HG03066 (cell line): ENCODE results near the gene MYLIP.

Experiments
- ATAC-seq: cut with Tn5 transposase; IDR thresholded peaks from one replicate; pipeline ENCODE4 v1.9.1; 2021; ENCODE audit warnings: low read depth; ENCODE audit not compliant: unreplicated experiment

MYLIP gene

GRCh38 chr6:16136621-16137450, 8.0 kb downstream of the MYLIP start:
- no peak for ATAC-seq

DNA sequence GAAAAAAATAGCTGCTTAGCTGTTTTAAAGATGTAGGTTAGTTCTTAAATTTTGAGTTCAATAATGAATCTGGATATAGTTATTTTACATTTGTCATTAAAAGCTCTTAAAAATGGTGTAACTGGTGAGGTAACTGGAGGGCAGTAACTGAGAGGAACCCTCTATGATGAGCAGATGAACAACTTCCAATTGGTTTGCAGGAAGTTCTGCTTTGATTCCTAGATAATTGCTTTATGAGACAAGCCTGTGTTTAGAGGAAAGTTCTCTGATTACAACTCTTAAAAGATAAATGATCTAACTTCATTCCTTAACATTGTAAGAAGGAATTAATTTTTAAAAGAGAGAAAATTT, 8.5 kb downstream of the MYLIP start:
- ATAC-seq: no peak

DNA sequence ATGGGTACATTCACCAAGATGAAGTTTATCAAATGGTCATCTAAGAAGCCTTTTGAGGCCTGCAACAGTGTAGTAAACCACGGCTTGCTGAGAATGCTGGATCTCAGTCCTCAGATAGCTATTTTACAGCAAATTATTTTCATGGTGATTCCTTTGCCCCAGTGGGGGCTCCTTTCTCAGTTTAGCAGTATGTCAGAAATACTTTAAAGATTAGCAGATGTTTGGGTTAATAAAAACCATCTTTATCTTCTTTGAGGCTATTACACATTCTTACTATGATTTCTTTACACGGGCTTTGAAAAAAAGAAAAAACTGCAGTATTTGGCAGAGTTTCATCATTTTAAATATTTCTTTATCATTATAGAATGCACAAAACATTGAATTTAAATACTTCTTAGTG, 10.7 kb downstream of the MYLIP start:
- ATAC-seq: no peak

DNA sequence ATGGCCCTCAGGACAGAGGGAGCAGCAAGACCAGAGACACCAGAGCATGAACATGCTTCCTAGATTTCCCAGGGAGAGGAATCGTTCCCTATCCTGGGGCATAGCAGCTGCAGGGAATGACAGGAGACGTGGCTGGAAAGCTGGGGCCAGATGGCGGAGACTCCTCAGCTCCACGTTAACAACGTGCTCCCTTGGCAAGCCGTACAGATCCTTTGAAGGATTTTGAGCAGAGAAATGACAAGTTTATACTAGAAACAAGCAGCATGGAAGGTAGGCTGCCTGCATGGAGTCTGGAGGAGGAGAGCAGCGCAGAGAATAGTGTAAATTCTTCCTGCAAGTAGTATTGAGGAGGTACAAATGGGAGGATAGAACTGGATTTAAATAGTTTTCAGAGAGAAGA, 11.7 kb downstream of the MYLIP start:
- no peak for ATAC-seq

GRCh38 chr6:16141514-16141913, 12.6 kb downstream of the MYLIP start:
- ATAC-seq: no peak

DNA sequence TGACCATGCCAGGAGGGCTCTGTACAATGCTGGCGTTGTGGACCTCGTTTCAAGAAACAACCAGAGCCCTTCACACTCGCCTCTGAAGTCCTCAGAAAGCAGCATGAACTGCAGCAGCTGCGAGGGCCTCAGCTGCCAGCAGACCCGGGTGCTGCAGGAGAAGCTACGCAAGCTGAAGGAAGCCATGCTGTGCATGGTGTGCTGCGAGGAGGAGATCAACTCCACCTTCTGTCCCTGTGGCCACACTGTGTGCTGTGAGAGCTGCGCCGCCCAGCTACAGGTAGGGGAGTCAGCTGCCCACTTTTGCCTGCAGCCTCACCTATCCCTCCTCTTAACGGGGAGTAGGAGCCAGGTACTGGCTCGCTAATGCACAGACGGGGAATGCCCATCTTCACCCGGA, 16.2 kb downstream of the MYLIP start:
- ATAC-seq: no peak

- no peak for ATAC-seq
These were observed 17.1 kb downstream of the MYLIP start for GRCh38 chr6:16146028-16146427.

DNA sequence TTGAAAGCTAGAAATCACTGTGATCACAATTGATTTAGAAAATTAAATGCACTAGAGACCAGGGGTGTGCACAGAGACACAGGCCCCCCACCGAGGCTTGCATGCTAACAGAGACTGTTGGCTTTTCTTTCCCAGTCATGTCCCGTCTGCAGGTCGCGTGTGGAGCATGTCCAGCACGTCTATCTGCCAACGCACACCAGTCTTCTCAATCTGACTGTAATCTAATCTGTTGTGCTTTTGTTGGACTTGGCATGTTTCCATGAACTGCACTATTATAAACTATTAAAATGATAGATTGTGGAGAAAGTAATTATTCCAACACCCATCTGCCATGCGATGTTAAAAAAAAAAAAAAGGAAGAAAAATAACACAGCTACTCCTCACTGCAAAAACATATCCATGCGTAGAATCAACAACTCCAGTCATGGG, 17.7 kb downstream of the MYLIP start:
- no peak for ATAC-seq

- ATAC-seq: no peak
These were observed 19.6 kb downstream of the MYLIP start for GRCh38 chr6:16148498-16148897.

GRCh38 chr6:16149305-16149704, 20.4 kb downstream of the MYLIP start:
- no peak for ATAC-seq

DNA sequence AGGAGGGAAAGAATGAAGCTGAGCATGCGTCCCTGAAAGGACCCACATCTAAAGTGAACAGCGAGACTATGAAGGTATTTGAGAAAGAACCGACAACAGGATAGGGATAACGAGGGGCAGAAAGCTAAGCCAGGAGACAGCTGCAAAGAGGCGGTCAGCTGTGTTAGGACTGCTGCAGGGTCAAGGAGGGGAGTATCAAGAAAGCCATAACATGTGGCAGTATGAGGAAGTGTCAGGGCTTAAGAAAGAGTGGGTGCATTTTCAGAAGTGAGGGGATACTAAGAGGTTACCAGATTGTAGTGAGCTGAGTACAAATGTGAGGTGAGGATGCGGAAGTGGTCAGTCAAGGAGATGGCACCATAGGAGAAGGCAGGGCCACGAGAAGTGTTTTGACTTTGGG, 21.2 kb downstream of the MYLIP start:
- no peak for ATAC-seq

DNA sequence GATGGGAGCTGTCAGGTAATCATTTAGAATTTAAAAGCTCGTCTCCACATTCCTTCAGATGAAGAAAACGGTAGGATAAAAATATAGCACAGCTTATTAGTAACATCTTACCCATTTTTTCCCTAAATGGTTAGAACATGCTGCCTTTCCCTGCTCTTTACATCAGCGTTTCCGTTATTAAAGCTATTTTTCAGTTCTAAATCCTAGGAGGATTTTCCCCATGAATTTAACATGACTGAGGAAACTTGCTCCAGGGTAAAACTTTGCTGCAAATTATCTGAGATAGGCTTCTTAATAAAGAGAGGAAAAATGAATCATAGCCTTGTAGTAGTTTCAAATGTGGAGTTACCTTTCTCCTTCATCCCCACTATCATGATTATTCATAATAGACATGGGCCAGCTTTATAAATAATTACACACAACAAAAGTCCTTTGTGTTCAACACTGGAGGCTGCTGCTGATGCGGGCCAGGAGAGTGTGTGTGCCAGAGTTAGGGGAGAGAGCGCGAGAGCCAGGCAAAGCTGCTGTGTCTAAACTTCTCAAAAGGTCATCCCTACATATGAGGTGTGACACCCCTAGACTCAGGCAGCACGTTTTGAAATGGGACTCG, 24.4 kb downstream of the MYLIP start:
- ATAC-seq: no peak

GRCh38 chr6:16154904-16155303, 26.0 kb downstream of the MYLIP start:
- no peak for ATAC-seq

GRCh38 chr6:16157492-16157891, 28.6 kb downstream of the MYLIP start:
- no peak for ATAC-seq

DNA sequence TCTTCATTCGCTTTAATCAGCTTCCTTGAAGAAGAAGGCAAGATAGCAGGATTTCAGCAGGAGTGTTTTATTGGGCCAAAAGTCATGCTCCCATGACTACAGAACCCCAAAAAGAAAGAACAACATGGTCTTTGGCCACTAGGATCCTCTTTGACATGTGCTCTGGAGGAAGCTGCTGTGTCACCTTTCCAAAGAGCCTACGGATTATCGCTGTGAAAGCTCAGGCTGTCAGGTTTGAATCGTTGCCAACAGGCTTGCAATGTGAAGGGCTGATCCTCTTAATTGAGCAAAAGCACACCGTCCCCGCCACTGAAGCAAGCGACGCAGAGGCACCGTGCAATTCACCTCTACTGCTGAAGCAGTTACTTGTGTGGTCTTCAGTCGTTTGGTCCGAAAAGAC, 29.0 kb downstream of the MYLIP start:
- no peak for ATAC-seq

DNA sequence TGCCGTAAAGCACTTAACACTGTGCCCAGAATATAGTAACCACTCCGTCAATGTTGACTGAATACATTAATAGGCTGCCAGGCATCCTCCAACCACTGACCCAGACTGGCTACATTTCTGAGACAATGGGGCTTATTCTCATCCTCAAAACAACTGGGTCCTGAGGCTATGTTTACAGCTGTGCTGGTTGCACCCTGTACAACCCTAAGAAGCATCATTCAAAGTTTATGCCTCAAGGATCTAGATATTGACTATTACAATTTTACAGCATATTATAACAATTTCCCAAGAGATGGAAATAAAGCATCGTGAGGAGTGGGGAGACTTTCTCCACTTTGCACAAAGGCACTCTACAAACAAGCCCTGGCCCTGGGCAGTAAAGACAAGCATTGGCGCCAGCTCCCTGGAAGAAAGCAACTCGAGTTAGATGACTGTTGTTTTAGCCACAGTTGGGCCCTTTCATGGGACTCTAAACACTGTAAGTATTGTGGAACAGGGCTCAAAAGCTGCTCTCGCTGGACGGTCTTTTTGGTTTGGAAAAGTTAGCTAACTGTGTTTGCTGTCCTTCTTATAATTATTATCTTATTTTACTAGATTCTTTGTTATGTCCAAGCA, 30.2 kb downstream of the MYLIP start:
- no peak for ATAC-seq

DNA sequence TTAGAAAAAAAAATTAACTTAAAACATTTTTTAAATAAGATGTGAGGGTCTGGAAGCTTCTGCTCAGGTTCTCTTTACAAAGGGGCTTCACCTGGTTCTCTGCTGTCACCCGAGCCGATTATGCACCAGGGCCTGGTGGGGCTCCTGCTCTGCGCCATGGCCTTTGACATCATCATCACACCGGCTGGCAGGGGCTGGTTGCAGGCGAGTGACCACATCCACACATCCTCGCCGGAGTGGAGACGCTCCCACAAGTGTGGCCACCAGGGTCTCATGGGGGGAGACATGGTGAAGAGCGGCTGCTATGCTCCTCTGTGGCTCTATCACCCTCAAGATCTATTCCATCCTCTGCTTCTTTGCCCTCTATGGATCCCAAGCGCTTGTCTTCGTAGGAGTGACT, 31.9 kb downstream of the MYLIP start:
- ATAC-seq: no peak

- no peak for ATAC-seq
These were observed 33.1 kb downstream of the MYLIP start for GRCh38 chr6:16162003-16162402.

DNA sequence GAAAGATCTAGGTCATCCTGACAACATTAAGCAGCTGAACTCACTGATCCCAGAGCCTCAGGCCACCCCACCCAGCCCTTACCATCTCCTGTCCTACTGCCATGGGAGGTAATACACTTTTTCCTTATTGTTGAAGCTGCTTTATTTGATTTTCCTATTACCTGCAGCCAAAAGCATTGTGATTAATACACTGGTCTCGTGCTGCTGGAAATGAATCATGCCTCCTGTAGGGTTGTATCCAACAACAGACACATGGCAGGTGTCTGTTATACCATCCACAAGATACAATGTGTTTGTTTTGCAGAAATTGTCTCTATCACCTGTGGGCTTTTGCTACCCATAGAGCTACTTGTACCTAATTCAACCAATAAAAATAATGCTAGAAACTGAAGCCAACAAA, 34.2 kb downstream of the MYLIP start:
- ATAC-seq: no peak

DNA sequence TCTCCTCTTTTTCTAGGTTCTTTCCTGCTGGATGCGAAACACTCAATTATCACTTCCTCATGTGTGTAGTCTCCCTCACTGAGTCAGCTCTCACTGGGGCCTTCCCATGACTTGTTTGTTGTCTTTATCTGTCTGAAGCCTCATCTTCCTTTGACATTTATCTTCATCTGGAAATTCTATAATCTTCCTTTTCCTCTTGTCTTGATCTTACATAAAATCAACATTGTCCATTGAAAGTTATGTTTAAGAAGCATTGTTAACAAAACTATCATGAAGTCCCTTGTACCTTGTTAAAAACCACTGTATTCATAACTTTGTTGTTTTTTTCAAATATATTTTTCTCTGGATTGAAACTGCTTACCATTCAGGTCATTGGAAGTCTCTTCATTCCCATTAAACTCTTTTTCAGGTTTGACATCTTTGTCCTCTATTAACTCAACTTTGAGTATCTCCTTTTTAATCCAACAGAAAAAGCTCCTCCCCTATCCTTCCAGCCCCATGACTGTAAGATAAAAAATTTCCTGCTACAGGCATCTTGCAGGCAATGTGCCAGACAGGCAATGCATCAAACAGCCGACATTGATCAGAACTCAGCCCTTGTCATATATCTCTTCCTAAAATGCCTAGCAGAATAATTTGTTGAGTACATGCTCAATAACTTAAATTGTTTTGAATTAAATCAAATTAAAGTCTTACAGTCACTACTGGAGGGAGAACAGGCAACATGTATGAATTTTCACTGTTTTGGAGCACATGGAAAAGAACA, 34.8 kb downstream of the MYLIP start:
- no peak for ATAC-seq

- no peak for ATAC-seq
These were observed 36.8 kb downstream of the MYLIP start for GRCh38 chr6:16165641-16166040.
